AG04450 (cell line): ENCODE measurements around the gene HOMER1. TPM values are rescaled to one million over a fixed set of nuclear protein-coding genes. Genes with fewer than 3 reads are reported as not detected.
A peak's percentile ranks its signal among the peaks of the same experiment; 100 is the strongest.

Source experiments
- CTCF ChIA-PET: fragments of 300-600, 350-600 bp; formaldehyde crosslinking; extraction: SDS; loops from one replicate; lab custom pipeline; 2022; ENCODE audit warnings: antibody characterized with exemption, inconsistent platforms; lab: Charles Lee
- POLR2A ChIA-PET: fragments of 350-600 bp; formaldehyde crosslinking; extraction: SDS; loops from one replicate; lab custom pipeline; 2021; ENCODE audit warnings: antibody characterized with exemption, inconsistent platforms; lab: Yijun Ruan, JAX
- DNase-seq: peaks from one replicate; pipeline ENCODE4 v3.0.0-alpha.2; 2011; ENCODE audit warnings: low read depth, low spot score
- H3K27ac ChIP-seq: one replicate; pipeline ENCODE4 v1.5.1; 2012; ENCODE audit warnings: low read depth, low read length, control low read depth
- H3K27me3 ChIP-seq: one replicate; pipeline ENCODE4 v1.6.0; 2012; ENCODE audit warnings: low read length; ENCODE audit not compliant: control insufficient read depth, insufficient read depth
- H3K4me3 ChIP-seq: 2 replicates; pipeline ENCODE4 v1.5.1; 2011; ENCODE audit warnings: mild to moderate bottlenecking, low read depth, low read length, control low read depth
- H3K9me3 ChIP-seq: 2 replicates; pipeline ENCODE4 v1.5.1; 2012; ENCODE audit warnings: low read length; ENCODE audit not compliant: control insufficient read depth, insufficient read depth
- polyA plus RNA-seq: library from polyadenylated mRNA; depleted of rRNA; stranded (reverse); fragments of >200 nt; gene quantifications from 2 replicates; pipeline ENCODE4 v1.2.3, GENCODE V29; 2011
- TF ChIP-seq, protein P1 (sequence below): IDR thresholded peaks from 2 replicates; pipeline ENCODE4 v1.5.1; 2011; ENCODE audit warnings: low read depth, low read length, control low read depth, inconsistent platforms

HOMER1 gene
- polyA plus RNA-seq, 1 experiment = 5.1 TPM

DNA sequence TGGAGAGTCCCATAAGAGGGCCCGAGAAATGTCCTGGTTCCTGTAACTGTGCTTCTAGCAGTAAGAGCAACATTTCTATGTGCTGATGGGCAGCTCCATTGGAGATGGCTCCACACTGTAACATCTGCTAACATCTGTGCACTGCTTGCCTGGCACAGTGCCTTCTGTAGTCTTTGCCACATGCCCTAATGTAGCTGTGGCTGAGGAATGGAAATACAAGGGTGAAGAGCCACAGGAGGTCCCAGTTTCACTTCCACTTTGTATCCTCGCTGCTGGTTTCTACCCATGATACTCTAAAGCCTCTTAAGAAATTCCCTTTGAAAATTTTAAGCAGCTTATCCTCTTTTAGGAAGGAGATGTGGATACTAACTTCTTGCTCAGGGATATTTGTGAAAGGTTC is 97.4 kb downstream of the HOMER1 start:
- Histone ChIP-seq H3K27me3 (no peaks in the 10 kb centered on the region), H3K9me3 (no peaks in the 10 kb centered on the region), H3K4me3 (no peak overlapping the region), H3K27ac (no peak overlapping the region)
- ChIA-PET CTCF (interaction anchor here (0.7 to 1.2 kb wide), 2 partner anchors 48 to 391 kb away, joined by 3 to 5 read pairs; no protein-coding TSS in a partner anchor), POLR2A (no interaction called here)
- DNase-seq = peak; percentile 15
- TF ChIP-seq, protein P1, sequence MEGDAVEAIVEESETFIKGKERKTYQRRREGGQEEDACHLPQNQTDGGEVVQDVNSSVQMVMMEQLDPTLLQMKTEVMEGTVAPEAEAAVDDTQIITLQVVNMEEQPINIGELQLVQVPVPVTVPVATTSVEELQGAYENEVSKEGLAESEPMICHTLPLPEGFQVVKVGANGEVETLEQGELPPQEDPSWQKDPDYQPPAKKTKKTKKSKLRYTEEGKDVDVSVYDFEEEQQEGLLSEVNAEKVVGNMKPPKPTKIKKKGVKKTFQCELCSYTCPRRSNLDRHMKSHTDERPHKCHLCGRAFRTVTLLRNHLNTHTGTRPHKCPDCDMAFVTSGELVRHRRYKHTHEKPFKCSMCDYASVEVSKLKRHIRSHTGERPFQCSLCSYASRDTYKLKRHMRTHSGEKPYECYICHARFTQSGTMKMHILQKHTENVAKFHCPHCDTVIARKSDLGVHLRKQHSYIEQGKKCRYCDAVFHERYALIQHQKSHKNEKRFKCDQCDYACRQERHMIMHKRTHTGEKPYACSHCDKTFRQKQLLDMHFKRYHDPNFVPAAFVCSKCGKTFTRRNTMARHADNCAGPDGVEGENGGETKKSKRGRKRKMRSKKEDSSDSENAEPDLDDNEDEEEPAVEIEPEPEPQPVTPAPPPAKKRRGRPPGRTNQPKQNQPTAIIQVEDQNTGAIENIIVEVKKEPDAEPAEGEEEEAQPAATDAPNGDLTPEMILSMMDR = no peak

DNA sequence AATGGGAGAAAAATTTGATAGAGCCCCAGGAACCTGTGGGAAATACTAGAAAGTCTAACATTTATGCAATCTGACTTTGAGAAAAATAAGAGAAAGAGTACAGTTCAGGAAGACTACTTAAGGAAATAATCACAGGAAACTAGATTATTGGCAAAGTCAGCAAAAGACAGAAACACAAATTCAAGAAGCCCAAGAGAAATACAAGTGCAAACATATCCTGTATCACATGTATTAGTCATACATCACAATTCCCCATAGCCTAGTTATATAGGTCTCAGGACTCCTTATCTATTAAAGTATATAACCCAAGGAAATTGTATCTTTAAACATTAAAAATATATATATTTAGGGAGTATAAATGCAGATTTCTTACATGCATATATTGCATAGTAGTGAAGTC is 100.8 kb downstream of the HOMER1 start:
- Histone ChIP-seq H3K9me3 (peaks cover 5% of the 10 kb centered on the region), H3K4me3 (no peak overlapping the region), H3K27ac (no peak overlapping the region), H3K27me3 (no peaks in the 10 kb centered on the region)
- ChIA-PET POLR2A (no interaction called here), CTCF (interaction anchor here (0.6 to 1.3 kb wide), 3 partner anchors 12 to 670 kb away, joined by 3 read pairs; no protein-coding TSS in a partner anchor)
- TF ChIP-seq, protein P1 = no peak
- no peak for DNase-seq

DNA sequence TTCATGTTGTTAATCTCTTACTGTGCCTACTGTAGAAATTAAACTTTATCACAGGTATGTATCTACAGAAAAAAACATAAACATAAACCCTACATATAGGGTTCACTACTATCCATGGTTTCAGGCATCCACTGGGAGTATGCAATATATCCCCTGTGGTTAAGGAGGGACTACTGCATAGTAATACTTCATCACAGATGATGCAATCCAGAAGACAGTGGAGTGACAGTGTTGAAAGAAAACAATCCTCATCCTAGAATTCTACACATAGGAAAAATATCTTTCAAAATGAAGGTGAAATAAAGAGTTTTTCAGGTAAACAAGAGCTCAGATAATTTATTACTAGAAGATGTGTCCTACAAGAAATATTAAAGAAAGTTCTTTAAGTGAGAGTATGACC is 105.9 kb downstream of the HOMER1 start:
- ChIA-PET POLR2A (no interaction called here), CTCF (no interaction called here)
- Histone ChIP-seq H3K9me3 (peaks cover 5% of the 10 kb centered on the region), H3K27ac (no peak overlapping the region), H3K4me3 (no peak overlapping the region), H3K27me3 (no peaks in the 10 kb centered on the region)
- TF ChIP-seq, protein P1 = no peak
- no peak for DNase-seq

DNA sequence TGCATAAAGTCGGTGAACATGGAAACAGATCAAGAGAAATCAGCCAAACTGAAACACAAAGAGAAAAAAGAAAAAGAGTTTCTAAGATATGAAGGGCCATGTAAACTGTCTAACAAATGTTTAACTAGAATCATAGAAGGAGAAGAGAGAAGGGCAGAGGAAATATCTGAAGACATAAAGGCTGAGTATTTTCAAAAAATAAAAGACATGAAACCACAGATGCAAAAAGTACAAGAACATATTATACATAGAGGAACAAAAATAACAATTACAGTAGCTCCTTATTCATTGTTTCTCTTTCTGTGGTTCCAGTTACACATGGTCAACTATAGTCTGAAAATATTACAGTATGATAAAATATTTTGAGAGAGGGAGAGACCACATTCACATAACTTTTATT is 106.3 kb downstream of the HOMER1 start:
- CTCF ChIA-PET = no interaction called here
- POLR2A ChIA-PET = no interaction called here
- H3K27ac ChIP-seq = no peak overlapping the region
- peaks cover 5% of the 10 kb centered on the region for H3K9me3 ChIP-seq
- TF ChIP-seq, protein P1 = no peak
- no peaks in the 10 kb centered on the region for H3K27me3 ChIP-seq
- no peak overlapping the region for H3K4me3 ChIP-seq
- no peak for DNase-seq

DNA sequence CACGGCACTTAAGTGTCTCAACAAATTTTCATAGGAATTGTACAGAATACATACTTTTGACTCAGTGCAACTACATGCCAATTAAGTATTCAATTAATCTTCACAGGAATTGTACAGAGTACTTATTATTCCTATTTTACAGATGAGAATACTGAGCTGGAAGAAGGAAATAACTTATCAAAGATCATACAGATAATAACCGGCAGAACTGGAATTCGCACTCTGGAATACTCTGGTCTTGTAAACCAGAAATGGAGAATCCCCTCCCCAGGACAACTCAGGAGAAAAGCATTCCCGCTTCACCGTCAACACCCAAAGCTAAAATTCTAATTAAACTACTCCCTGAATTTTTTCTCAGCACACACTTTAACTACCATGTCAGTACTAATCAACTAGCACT is 112.7 kb downstream of the HOMER1 start:
- CTCF ChIA-PET = no interaction called here
- POLR2A ChIA-PET = no interaction called here
- no peak overlapping the region for H3K4me3 ChIP-seq

More for the DNA sequence above, 112.7 kb downstream of the HOMER1 start:
- Histone ChIP-seq H3K27ac (no peak overlapping the region), H3K9me3 (no peaks in the 10 kb centered on the region), H3K27me3 (no peaks in the 10 kb centered on the region)
- DNase-seq = no peak
- TF ChIP-seq, protein P1 = no peak
